Glomerular visceral epithelial cell (primary cell): Measurements from ENCODE around the gene POGZ.

Experiments used
- DNase-seq: peaks from one replicate; pipeline ENCODE4 v3.0.0-alpha.2; 2016; ENCODE audit errors: extremely low spot score

POGZ gene

GRCh38 chr1:151459331-151460046 is at the start of gene POGZ:
TSS of gene POGZ (minus strand) at chr1:151459494. CDS start at chr1:151442204, 17,290 bp downstream.
- peak; percentile 95 for DNase-seq

GRCh38 chr1:151508833-151509232 is 49.5 kb upstream of the POGZ start:
- DNase-seq: no peak

DNA sequence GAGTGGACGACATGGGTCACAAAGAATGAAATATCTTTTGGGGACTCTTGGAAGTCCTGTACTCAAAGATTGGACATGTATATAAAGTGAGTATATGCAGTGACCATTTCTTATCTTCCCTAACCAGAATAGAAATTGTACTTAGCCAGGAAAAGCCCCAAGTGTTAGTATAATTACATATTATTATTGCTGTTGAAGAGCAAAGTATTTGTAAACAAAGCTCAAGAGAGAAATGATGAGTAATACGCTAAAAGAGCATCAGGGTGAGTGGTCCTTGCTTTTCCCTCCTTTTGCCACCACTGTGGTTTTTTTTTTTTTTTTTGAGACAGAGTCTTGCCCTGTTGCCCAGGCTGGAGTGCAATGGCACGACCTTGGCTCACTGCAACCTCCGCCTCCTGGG is 45.5 kb upstream of the POGZ start:
- no peak for DNase-seq

- no peak for DNase-seq
Measured at GRCh38 chr1:151504252-151504651, 45.0 kb upstream of the POGZ start.

GRCh38 chr1:151502859-151503780 is 43.8 kb upstream of the POGZ start:
- no peak for DNase-seq

DNA sequence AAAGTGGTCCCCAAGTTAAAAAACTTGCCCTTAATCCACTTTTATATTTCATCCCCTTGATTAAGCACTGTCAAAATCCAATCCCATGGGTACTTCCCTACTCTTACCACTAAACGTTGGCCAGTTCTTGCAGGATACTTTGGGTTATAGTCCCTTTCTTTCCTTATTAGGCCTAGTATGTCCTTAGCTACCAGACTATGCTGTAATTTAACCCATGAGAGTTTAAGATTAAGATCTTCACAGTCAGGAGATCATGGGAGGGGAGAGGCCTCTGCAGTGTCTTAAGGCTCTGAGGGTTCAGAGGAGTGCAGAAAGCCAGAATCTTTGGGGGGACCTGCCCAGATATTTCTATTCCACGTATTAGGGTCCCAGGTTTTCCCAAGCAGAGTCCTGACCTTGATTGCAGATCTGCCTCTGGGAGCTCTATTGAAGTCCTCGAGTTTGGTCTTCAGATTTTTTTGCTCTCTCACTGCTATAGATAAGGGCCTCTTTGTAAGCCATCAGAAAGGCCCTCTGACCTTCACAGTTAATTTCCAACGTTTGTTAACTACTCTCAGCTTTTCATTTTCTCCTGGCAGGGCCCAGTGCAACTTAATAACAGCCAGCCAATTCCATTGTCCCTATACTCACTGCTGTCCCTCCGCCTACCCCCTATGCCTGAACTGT is 42.9 kb upstream of the POGZ start:
- DNase-seq: no peak

- peak; percentile 23 for DNase-seq
Measured at GRCh38 chr1:151501474-151501873, 42.2 kb upstream of the POGZ start.

- no peak for DNase-seq
Measured at GRCh38 chr1:151499930-151500329, 40.6 kb upstream of the POGZ start.

GRCh38 chr1:151499365-151499764 is 40.1 kb upstream of the POGZ start:
- no peak for DNase-seq

- no peak for DNase-seq
Measured at GRCh38 chr1:151495316-151495715, 36.0 kb upstream of the POGZ start.

- DNase-seq: peak; percentile 89
Measured at GRCh38 chr1:151494741-151495281, 35.5 kb upstream of the POGZ start.

- DNase-seq: no peak
Measured at GRCh38 chr1:151493042-151493441, 33.7 kb upstream of the POGZ start.

- DNase-seq: no peak
Measured at GRCh38 chr1:151492120-151492519, 32.8 kb upstream of the POGZ start.

- DNase-seq: no peak
Measured at GRCh38 chr1:151491641-151492040, 32.3 kb upstream of the POGZ start.

DNA sequence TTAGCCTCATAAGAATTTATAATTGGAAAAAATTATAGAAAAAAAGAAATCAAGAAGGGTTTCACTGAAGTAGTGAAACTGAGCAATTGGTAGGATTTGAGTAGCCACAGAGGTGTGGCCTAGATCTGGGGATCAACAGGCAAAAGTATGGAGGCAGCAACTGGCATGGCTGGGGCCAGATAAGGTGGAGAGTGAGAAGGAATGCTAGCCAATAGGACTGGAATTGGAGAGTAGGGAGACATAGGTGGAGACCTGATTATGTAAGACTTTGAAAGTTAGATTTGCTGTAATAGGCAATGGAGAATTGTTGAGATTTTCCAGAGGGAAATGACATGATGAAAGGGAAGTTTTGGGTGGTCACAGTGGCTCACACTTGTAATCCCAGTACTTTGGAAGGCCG is 27.3 kb upstream of the POGZ start:
- no peak for DNase-seq

GRCh38 chr1:151485685-151486255 is 26.5 kb upstream of the POGZ start:
- DNase-seq: no peak

GRCh38 chr1:151482017-151482416 is 22.7 kb upstream of the POGZ start:
- no peak for DNase-seq

- DNase-seq: no peak
Measured at GRCh38 chr1:151479462-151479861, 20.2 kb upstream of the POGZ start.

DNA sequence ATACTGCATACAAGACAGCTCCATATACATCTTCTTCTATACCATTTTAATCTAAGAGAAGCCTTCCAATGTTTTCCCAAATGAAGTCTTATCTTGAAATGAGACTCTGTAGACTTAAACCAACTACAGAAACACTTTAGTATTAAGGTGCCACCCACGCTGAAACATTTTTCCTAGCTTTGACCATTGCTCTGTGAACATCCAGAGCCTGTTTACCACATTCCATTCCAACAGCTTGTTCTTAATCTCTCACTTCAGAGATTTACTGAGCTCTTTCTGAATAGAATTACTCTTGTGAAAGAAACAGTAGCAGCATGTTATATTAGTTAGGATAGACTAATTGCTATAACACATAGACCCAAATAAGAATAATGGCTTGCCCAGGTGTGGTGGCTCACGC is 19.6 kb upstream of the POGZ start:
- no peak for DNase-seq

DNA sequence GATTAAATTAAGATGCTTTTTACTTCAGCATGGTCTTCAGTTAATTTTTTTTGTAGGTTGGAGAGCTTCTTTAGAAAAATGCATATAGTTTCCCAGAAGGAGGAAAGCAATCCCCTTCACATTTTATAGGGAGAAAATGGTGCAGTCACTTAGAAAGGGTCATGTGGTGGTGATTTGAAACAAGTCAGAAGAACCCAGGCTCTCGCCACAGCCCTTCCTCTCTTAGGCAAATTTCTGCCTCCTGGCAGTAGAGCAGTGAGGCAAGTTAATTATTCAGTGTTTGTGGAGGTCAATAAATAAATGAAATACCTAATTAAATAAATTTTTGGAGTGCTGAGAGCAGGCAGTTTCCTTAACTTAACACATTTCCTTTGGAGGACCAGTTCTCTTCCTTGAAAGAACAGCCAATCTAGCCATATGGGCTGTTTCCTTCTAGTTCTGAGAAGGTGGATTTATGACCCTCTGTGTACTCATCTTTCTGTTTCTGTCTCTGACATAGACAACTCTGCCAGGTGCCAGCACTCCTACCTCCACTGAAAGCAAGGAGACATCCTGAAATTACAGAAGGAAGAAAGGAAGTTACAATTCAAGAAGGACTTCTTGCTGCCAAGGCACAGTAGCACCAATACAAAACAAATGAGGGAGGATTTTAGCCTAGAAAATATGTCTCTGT is 19.0 kb upstream of the POGZ start:
- no peak for DNase-seq

- no peak for DNase-seq
Measured at GRCh38 chr1:151477066-151477465, 17.8 kb upstream of the POGZ start.
